ENCODE results near the gene MCF2L2.
A peak's percentile ranks its signal among the peaks of the same experiment; 100 is the strongest.

MCF2L2 gene

GRCh38 chr3:183249006-183249718 lies 179.3 kb downstream of the MCF2L2 start:
- no peak for TF ChIP-seq CTCF (conservative IDR thresholded peaks at IDR 0.05; ENCODE audit: control insufficient read depth, insufficient read depth, low read depth, low read length)
- no peak overlapping the region for H3K4me3 ChIP-seq (ENCODE audit: control insufficient read depth, low read depth, low read length)
- DNase-seq (ENCODE audit: low read depth) = no peak

- no peak for TF ChIP-seq CTCF (conservative IDR thresholded peaks at IDR 0.05; ENCODE audit: control insufficient read depth, insufficient read depth, low read depth, low read length)
- no peak for DNase-seq (ENCODE audit: low read depth)
- no peak overlapping the region for H3K4me3 ChIP-seq (ENCODE audit: control insufficient read depth, low read depth, low read length)
Observed at GRCh38 chr3:183247011-183247589, 181.3 kb downstream of the MCF2L2 start.

DNA sequence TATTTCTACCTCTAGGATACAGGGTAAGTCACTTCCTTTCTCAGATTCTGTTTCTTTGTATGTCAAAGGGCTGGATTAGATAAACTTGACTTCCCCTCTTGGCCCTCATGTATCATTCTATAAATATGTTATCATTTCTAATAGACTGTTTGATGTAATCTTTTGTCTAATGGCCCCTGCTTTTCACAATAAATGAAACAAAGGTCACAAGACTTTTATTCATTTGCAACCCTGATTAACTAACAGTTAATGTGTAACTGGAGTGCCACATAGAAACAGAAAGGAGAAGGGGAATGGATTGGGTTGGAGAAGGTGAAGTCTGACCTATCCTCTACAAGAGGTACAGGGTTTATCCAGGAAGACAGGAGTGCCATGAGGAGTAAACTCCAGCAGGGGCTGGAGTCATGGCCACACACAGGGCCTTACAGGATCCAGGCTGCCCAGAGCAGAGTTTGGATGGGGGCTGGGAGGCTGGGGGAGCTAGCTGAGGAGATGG lies 183.4 kb downstream of the MCF2L2 start:
- DNase-seq (ENCODE audit: low read depth) = no peak
- no peak overlapping the region for H3K4me3 ChIP-seq (ENCODE audit: control insufficient read depth, low read depth, low read length)
- TF ChIP-seq CTCF (conservative IDR thresholded peaks at IDR 0.05; ENCODE audit: control insufficient read depth, insufficient read depth, low read depth, low read length) = no peak

- DNase-seq (ENCODE audit: low read depth) = peak; percentile 40
- TF ChIP-seq CTCF (conservative IDR thresholded peaks at IDR 0.05; ENCODE audit: control insufficient read depth, insufficient read depth, low read depth, low read length) = no peak
- no peak overlapping the region for H3K4me3 ChIP-seq (ENCODE audit: control insufficient read depth, low read depth, low read length)
Observed at GRCh38 chr3:183244219-183244618, 184.2 kb downstream of the MCF2L2 start.

DNA sequence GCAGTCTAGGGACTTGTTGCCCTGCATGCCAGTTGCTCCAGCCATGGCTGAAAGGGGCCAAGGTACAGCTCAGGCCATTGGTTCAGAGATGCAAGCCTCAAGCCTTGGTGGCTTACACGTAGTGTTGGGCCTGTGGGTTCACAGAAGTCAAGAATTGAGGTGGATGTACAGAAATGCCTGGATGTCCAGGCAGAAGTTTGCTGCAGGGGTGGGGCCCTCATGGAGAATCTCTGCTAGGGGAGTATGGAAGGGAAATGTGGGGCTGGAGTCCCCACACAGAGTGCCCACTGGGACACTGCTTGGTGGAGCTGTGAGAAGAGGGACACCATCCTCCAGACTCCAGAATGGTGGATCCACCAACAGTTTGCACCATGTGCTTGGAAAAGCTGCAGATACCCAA lies 186.0 kb downstream of the MCF2L2 start:
- H3K4me3 ChIP-seq (ENCODE audit: control insufficient read depth, low read depth, low read length) = no peak overlapping the region
- no peak for DNase-seq (ENCODE audit: low read depth)
- TF ChIP-seq CTCF (conservative IDR thresholded peaks at IDR 0.05; ENCODE audit: control insufficient read depth, insufficient read depth, low read depth, low read length) = no peak

GRCh38 chr3:183239046-183239445 lies 189.4 kb downstream of the MCF2L2 start:
- no peak for DNase-seq (ENCODE audit: low read depth)
- no peak overlapping the region for H3K4me3 ChIP-seq (ENCODE audit: control insufficient read depth, low read depth, low read length)
- TF ChIP-seq CTCF (conservative IDR thresholded peaks at IDR 0.05; ENCODE audit: control insufficient read depth, insufficient read depth, low read depth, low read length) = no peak

Measured in fibroblast of mammary gland (primary cell).